Fibroblast of lung (primary cell): ENCODE results near the gene LRMDA. TPM values are rescaled to one million over a fixed set of nuclear protein-coding genes. Genes with fewer than 3 reads are reported as not detected.

Experiments used
- DNase-seq, 2 donors: peaks; one replicate each; pipeline versions ENCODE4 v3.0.0 to v3.0.0-alpha.2; 2010; ENCODE audit warnings: low read depth in 2 of 2
- H2AFZ ChIP-seq: 2 replicates; pipeline ENCODE4 v1.5.1; 2012; ENCODE audit warnings: low read length, control low read depth, inconsistent platforms
- H3K27ac ChIP-seq: 2 replicates; pipeline ENCODE4 v1.5.1; 2011; ENCODE audit warnings: low read length, control low read depth; ENCODE audit not compliant: insufficient read depth
- H3K27me3 ChIP-seq: 2 replicates; pipeline ENCODE4 v1.5.1; 2011; ENCODE audit warnings: mild to moderate bottlenecking, low read length; ENCODE audit not compliant: control insufficient read depth, insufficient read depth
- H3K36me3 ChIP-seq: 2 replicates; pipeline ENCODE4 v1.5.1; 2011; ENCODE audit warnings: low read length; ENCODE audit not compliant: control insufficient read depth, insufficient read depth
- H3K4me1 ChIP-seq: 2 replicates; pipeline ENCODE4 v1.5.1; 2011; ENCODE audit warnings: low read length; ENCODE audit not compliant: control insufficient read depth, insufficient read depth; ENCODE audit errors: extremely low read depth
- H3K4me2 ChIP-seq: 2 replicates; pipeline ENCODE4 v1.5.1; 2011; ENCODE audit warnings: low read length, control low read depth; ENCODE audit not compliant: insufficient read depth; ENCODE audit errors: extremely low read depth
- H3K4me3 ChIP-seq, 4 experiments: fragments of 200-600 bp in 1 of 4; sonication (generic) in 1 of 4; replicated peaks in 1 of 4; 2 replicates each; pipeline ENCODE4 v1.5.1; 2011 to 2016; ENCODE audit warnings: low read length in 4 of 4, low read depth in 3 of 4, mild to moderate bottlenecking in 3 of 4, control low read depth in 2 of 4, inconsistent platforms in 1 of 4, mixed read lengths in 1 of 4; ENCODE audit not compliant: insufficient read depth in 1 of 4; ENCODE audit errors: control extremely low read depth in 1 of 4
- H3K79me2 ChIP-seq: 2 replicates; pipeline ENCODE4 v1.5.1; 2012; ENCODE audit warnings: mild to moderate bottlenecking, low read length, inconsistent platforms; ENCODE audit not compliant: control insufficient read depth, insufficient read depth
- H3K9ac ChIP-seq: 2 replicates; pipeline ENCODE4 v1.5.1; 2011; ENCODE audit warnings: mild to moderate bottlenecking, low read length, control low read depth; ENCODE audit not compliant: insufficient read depth
- H3K9me3 ChIP-seq: 2 replicates; pipeline ENCODE4 v1.5.1; 2012; ENCODE audit warnings: low read depth, low read length; ENCODE audit not compliant: control insufficient read depth, insufficient read depth
- H4K20me1 ChIP-seq: 2 replicates; pipeline ENCODE4 v1.5.1; 2011; ENCODE audit warnings: low read length; ENCODE audit not compliant: control insufficient read depth, insufficient read depth; ENCODE audit errors: extremely low read depth
- EZH2 ChIP-seq: IDR thresholded peaks from 2 replicates; pipeline ENCODE4 v1.5.1; 2012; ENCODE audit warnings: low read length, control low read depth, mild to moderate bottlenecking; ENCODE audit errors: missing control alignments
- polyA plus RNA-seq, 2 donors: library from polyadenylated mRNA; depleted of rRNA in 1 of 2; stranded (reverse) in 1 of 2; unstranded in 1 of 2; fragments of >200 nt; gene quantifications; 2 replicates each; pipeline ENCODE4 v1.2.1, GENCODE V29; 2011 to 2012; ENCODE audit warnings: missing spikeins in 1 of 2
- total RNA-seq: library from RNA; depleted of rRNA; stranded (reverse); fragments of >200 nt; gene quantifications from 2 replicates; pipeline ENCODE4 v1.2.1, GENCODE V29; 2014
- TF ChIP-seq, protein P1 (sequence below), 2 donors: IDR thresholded peaks in 1 of 2; conservative IDR thresholded peaks in 1 of 2; 1 replicate in 1 of 2; 2 replicates in 1 of 2; pipeline ENCODE4 v1.5.1; 2011 to 2012; ENCODE audit warnings: low read length in 2 of 2, control low read depth in 1 of 2, inconsistent platforms in 1 of 2, low read depth in 1 of 2, mild to moderate bottlenecking in 1 of 2

The LRMDA gene
- total and polyA plus RNA-seq, 2 donors (not counting 1 experiment from before 2014, with no cell fraction given) = 1.7 to 2.0 TPM

DNA sequence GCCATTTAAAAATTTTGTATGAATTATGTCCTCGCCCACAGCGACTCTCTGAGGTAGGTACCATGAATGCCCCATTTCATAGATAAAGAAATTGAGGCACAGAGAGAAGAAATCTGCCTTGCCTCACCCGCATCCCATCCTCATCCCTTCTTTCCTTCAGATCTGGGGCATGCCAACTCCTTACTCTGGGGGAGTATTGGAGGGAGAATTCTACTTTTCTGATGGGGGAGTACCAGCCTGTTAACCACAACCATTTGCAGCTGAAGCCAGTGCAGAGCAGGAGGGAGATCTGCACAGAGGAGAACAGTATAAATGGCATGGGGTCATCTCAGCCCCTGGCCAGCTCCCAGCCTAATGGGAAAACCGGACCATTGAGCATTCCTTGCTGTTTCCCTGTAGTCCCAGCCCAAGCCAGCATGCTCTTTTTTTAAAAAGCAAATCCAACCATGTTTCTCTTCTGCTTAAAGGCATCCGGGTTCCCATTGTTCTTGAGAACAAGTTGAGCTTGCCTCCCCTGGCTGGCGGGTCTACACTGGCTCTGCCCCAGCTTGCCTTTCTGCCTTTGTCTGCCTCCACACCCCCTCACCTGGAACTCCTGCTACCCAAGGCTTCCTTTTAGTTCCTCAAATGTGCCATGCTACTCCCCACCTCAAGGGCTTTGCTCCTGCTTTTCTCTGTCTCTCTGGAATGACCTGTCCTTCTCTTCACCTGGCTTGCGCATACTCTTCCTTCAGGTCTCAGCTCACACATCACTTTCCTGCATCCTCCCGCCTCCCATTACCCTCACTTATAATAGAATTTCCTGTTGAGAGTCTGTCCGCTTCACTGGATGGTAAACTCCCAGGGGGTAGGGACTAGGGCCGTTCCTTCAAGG, 21.1 kb upstream of the LRMDA start:
- no peak overlapping the region for H3K27ac ChIP-seq
- H3K27me3 ChIP-seq = peaks cover 7% of the 10 kb centered on the region
- DNase-seq = no peak
- H3K4me1 ChIP-seq = no peaks in the 10 kb centered on the region
- TF ChIP-seq, protein P1, sequence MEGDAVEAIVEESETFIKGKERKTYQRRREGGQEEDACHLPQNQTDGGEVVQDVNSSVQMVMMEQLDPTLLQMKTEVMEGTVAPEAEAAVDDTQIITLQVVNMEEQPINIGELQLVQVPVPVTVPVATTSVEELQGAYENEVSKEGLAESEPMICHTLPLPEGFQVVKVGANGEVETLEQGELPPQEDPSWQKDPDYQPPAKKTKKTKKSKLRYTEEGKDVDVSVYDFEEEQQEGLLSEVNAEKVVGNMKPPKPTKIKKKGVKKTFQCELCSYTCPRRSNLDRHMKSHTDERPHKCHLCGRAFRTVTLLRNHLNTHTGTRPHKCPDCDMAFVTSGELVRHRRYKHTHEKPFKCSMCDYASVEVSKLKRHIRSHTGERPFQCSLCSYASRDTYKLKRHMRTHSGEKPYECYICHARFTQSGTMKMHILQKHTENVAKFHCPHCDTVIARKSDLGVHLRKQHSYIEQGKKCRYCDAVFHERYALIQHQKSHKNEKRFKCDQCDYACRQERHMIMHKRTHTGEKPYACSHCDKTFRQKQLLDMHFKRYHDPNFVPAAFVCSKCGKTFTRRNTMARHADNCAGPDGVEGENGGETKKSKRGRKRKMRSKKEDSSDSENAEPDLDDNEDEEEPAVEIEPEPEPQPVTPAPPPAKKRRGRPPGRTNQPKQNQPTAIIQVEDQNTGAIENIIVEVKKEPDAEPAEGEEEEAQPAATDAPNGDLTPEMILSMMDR (conservative IDR thresholded peaks at IDR 0.05 in 1 of 2, IDR thresholded peaks at IDR 0.05 in 1 of 2; ENCODE audit: low read depth in 1 of 2, low read length in 2 of 2) = no peak
- no peak for TF ChIP-seq EZH2
- no peak overlapping the region for H2AFZ ChIP-seq
- no peaks in the 10 kb centered on the region for H3K36me3 ChIP-seq
- H4K20me1 ChIP-seq = no peaks in the 10 kb centered on the region
- H3K4me2 ChIP-seq = no peak overlapping the region
- H3K9ac ChIP-seq = no peak overlapping the region
- no peaks in the 10 kb centered on the region for H3K9me3 ChIP-seq
- H3K4me3 ChIP-seq = no peak overlapping the region
- no peaks in the 10 kb centered on the region for H3K79me2 ChIP-seq

DNA sequence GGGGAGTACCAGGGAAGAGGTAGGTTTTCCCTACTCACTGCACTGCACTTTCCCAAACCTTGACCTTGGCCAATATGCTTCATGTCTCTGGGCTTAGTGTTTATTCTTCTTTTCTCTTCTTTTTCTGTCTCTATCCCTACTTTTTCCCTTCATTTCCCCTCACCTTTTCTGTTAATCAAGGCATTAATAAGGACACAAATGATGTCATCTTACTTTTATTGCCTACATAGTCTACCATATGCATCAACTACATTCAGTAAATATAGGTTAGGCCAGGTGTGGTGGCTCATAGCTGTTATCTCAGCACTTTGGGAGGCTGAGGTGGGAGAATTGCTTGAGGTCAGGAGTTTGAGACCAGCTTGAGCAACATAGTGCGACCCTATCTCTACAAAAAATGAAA, 16.9 kb upstream of the LRMDA start:
- Histone ChIP-seq H3K9me3 (no peaks in the 10 kb centered on the region), H3K4me2 (no peak overlapping the region), H2AFZ (no peak overlapping the region), H3K4me1 (no peaks in the 10 kb centered on the region), H3K4me3 (no peak overlapping the region), H4K20me1 (no peaks in the 10 kb centered on the region), H3K27ac (no peak overlapping the region), H3K36me3 (no peaks in the 10 kb centered on the region), H3K79me2 (no peaks in the 10 kb centered on the region), H3K9ac (no peak overlapping the region), H3K27me3 (peaks cover 13% of the 10 kb centered on the region)
- DNase-seq = no peak
- TF ChIP-seq, protein P1 (conservative IDR thresholded peaks at IDR 0.05 in 1 of 2, IDR thresholded peaks at IDR 0.05 in 1 of 2; ENCODE audit: low read depth in 1 of 2, low read length in 2 of 2) = no peak
- TF ChIP-seq EZH2 = no peak

DNA sequence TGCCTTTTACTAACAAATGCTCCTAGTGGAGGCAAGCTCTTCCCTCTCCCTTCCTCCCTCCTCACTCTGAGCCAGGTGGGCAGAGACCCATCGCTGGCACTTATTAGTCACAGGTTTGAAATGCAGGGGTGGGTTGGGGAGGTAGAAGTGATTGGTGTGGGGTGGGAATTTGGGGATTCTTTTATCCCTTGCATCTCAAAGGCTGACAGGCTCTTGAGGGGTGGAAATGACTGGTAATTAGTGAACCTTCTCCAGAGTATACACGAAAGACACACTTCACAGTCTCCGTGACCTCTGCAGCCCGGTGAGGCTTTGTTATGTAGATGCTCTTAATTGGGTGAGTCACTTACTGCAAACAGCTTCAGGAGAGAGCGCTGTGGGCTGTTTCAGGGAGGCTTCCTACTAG, 13.9 kb upstream of the LRMDA start:
- Histone ChIP-seq H3K4me2 (no peak overlapping the region), H4K20me1 (no peaks in the 10 kb centered on the region), H3K27me3 (peaks cover 8% of the 10 kb centered on the region), H3K27ac (no peak overlapping the region), H2AFZ (no peak overlapping the region), H3K4me1 (no peaks in the 10 kb centered on the region), H3K9me3 (no peaks in the 10 kb centered on the region), H3K36me3 (no peaks in the 10 kb centered on the region), H3K79me2 (no peaks in the 10 kb centered on the region), H3K9ac (no peak overlapping the region), H3K4me3 (no peak overlapping the region)
- TF ChIP-seq, protein P1 (conservative IDR thresholded peaks at IDR 0.05 in 1 of 2, IDR thresholded peaks at IDR 0.05 in 1 of 2; ENCODE audit: low read depth in 1 of 2, low read length in 2 of 2) = no peak
- no peak for TF ChIP-seq EZH2
- DNase-seq = peak in 1 of 2 donors; percentile 48
